Coronary artery (tissue), 2 donors: Measurements from ENCODE around the gene PNISR.
"Not testable (repeated sequence)": the region's sequence is repeated elsewhere in the genome, so short reads cannot be mapped to it uniquely, and the experiment has no call there.

Source experiments
- DNase-seq: peaks from one replicate; pipeline ENCODE4 v3.0.0-alpha.2; 2017; ENCODE audit warnings: low spot score
- H3K27ac ChIP-seq, 2 donors: fragments of 200-600 bp; sonication (generic); one replicate each; pipeline ENCODE4 v1.5.1; 2016 to 2019
- H3K4me3 ChIP-seq: fragments of 200-600 bp; sonication (generic); 2 replicates; pipeline ENCODE4 v1.5.1; 2016; ENCODE audit warnings: mild to moderate bottlenecking, moderate library complexity
- TF ChIP-seq, protein P1 (sequence below): fragments of 200-600 bp; sonication (generic); IDR thresholded peaks from one replicate; pipeline ENCODE4 v1.5.1; 2019; ENCODE audit warnings: antibody characterized with exemption

The PNISR gene, protein sequence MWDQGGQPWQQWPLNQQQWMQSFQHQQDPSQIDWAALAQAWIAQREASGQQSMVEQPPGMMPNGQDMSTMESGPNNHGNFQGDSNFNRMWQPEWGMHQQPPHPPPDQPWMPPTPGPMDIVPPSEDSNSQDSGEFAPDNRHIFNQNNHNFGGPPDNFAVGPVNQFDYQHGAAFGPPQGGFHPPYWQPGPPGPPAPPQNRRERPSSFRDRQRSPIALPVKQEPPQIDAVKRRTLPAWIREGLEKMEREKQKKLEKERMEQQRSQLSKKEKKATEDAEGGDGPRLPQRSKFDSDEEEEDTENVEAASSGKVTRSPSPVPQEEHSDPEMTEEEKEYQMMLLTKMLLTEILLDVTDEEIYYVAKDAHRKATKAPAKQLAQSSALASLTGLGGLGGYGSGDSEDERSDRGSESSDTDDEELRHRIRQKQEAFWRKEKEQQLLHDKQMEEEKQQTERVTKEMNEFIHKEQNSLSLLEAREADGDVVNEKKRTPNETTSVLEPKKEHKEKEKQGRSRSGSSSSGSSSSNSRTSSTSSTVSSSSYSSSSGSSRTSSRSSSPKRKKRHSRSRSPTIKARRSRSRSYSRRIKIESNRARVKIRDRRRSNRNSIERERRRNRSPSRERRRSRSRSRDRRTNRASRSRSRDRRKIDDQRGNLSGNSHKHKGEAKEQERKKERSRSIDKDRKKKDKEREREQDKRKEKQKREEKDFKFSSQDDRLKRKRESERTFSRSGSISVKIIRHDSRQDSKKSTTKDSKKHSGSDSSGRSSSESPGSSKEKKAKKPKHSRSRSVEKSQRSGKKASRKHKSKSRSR

DNA sequence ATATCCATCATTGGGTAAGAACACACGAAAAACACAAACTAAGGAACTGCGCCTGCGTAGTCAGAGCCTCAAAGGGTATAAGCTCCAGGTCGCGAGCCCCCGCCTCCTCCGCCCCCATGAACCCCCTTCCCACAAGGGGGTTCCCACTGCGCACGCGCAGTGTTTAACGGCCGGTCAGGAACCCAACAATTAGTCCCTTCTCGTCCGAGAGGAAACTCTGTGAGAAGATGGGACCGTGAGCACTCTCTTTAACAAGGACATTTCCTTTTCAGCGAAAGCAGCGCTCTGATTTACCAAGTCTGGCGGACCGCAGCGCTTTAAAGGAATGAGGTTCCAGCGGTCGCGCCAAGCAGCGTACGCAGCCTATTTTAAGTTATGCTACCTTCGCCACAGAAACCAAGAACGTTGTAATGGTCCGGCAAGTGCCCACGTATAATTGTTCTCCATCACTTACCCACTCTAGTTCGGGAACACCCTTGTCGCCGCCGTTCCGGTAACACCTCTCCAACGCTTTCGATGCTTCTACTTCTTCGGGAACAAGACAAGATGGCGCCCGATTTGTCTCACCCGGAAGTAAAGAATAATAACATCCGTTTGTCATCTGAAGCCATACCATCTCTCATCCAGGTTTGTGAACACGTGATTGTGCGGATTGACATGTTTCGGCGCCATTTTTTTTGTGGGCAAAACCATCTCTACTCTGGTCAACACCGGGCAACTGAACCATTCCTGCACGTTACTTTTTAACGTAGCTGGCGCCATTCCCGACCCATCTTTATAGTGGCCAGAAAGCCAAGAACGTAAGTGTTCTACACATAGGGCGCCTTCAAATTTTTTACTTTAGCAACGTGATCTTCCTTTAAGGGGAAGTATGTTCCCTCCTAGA is at the start of gene PNISR:
Gene PNISR (minus strand): TSS at position 548 of the 886 bp plus-strand sequence. CDS start 10,649 bp downstream, outside the sequence.
- peak; percentile 94 for DNase-seq
- TF ChIP-seq, protein P1, sequence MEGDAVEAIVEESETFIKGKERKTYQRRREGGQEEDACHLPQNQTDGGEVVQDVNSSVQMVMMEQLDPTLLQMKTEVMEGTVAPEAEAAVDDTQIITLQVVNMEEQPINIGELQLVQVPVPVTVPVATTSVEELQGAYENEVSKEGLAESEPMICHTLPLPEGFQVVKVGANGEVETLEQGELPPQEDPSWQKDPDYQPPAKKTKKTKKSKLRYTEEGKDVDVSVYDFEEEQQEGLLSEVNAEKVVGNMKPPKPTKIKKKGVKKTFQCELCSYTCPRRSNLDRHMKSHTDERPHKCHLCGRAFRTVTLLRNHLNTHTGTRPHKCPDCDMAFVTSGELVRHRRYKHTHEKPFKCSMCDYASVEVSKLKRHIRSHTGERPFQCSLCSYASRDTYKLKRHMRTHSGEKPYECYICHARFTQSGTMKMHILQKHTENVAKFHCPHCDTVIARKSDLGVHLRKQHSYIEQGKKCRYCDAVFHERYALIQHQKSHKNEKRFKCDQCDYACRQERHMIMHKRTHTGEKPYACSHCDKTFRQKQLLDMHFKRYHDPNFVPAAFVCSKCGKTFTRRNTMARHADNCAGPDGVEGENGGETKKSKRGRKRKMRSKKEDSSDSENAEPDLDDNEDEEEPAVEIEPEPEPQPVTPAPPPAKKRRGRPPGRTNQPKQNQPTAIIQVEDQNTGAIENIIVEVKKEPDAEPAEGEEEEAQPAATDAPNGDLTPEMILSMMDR: no peak
- Histone ChIP-seq H3K4me3 (peak within 1 kb of the TSS; percentile 91), H3K27ac (peak within 1 kb of the TSS; percentile 98 to 99)

- TF ChIP-seq, protein P1: no peak
- no peak for DNase-seq
- H3K27ac ChIP-seq: no peak overlapping the region
- no peak overlapping the region for H3K4me3 ChIP-seq
Measured at GRCh38 chr6:99473730-99474129, 48.6 kb upstream of the PNISR start.

GRCh38 chr6:99471638-99472037 is 46.5 kb upstream of the PNISR start:
- TF ChIP-seq, protein P1: no peak
- no peak for DNase-seq
- Histone ChIP-seq H3K27ac (no peak overlapping the region), H3K4me3 (no peak overlapping the region)

DNA sequence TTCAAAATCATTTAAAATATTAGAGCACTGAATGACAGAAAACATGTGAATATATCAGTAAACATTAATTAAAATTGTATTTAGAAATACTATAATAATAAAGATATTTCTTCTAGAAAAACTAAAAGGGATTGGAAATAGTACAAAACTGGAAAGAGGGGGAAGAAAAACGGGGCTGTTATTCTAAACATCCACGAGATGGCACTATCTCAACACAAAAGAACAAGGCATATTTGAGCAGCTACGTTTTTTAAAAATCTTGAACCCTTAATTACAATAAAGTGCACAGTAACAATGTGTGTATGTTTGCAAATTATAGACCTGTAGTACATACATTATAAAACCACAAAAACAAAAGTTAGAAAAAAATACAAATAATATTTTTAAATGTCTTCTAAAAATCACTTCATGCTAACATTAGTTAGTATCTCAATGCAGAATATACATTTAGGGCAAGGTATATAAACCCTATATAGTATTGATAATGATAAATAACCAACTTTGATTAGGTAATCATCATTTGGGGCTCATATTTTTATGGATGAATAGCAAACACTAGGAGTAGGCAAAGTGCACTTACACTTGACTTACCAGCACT is 42.5 kb upstream of the PNISR start:
- no peak for DNase-seq
- H3K27ac ChIP-seq: no peak overlapping the region
- TF ChIP-seq, protein P1: peak; percentile 39
- no peak overlapping the region for H3K4me3 ChIP-seq

DNA sequence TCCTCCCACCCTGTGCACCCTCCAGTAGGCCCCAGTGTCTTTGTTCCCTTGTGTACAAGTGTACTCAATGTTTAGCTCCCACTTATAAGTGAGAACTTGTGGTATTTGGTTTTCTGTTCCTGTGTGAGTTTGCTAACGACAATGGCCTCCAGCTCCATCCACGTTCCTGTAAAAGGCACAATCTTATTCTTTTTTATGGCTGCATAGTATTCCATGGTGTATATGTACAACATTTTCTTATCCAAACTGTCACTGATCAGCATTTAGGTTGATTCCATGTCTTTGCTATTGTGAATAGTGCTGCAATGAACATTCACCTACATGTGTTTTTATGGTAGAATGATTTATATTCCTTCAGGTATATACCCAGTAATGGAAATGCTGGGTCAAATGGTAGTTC is 34.0 kb upstream of the PNISR start:
- DNase-seq, H3K4me3 ChIP-seq, H3K27ac ChIP-seq: not testable (repeated sequence)

- no peak for DNase-seq
- H3K4me3 ChIP-seq: no peak overlapping the region
- TF ChIP-seq, protein P1: no peak
- H3K27ac ChIP-seq: no peak overlapping the region
Measured at GRCh38 chr6:99458319-99458718, 33.2 kb upstream of the PNISR start.
